ENCODE results near the gene ATP8A1.

DNA sequence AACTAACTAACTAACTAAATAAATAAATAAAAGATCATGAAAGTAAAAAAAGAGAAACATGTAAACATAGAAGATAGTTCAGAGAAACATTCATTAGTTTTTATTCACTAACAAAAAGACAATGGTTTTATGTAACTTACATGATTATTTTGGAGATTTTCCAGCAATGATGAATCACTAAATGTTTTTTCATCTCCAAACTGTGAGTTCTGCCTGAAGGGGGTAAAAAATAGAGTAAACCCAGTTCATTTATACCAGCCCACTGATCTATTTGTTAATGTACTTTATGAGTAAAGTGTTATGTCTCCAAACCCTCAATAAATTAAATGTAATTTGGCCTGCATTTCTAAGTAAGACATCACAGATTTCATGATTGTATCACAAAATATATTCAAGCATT, 101.1 kb downstream of the ATP8A1 start:
- TF ChIP-seq, protein P1, sequence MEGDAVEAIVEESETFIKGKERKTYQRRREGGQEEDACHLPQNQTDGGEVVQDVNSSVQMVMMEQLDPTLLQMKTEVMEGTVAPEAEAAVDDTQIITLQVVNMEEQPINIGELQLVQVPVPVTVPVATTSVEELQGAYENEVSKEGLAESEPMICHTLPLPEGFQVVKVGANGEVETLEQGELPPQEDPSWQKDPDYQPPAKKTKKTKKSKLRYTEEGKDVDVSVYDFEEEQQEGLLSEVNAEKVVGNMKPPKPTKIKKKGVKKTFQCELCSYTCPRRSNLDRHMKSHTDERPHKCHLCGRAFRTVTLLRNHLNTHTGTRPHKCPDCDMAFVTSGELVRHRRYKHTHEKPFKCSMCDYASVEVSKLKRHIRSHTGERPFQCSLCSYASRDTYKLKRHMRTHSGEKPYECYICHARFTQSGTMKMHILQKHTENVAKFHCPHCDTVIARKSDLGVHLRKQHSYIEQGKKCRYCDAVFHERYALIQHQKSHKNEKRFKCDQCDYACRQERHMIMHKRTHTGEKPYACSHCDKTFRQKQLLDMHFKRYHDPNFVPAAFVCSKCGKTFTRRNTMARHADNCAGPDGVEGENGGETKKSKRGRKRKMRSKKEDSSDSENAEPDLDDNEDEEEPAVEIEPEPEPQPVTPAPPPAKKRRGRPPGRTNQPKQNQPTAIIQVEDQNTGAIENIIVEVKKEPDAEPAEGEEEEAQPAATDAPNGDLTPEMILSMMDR (IDR thresholded peaks at IDR 0.05), result no peak
- TF ChIP-seq SIN3A (IDR thresholded peaks at IDR 0.05; ENCODE audit: borderline replicate concordance, insufficient read depth, low read depth, low read length), result no peak
- TF ChIP-seq, protein P2, sequence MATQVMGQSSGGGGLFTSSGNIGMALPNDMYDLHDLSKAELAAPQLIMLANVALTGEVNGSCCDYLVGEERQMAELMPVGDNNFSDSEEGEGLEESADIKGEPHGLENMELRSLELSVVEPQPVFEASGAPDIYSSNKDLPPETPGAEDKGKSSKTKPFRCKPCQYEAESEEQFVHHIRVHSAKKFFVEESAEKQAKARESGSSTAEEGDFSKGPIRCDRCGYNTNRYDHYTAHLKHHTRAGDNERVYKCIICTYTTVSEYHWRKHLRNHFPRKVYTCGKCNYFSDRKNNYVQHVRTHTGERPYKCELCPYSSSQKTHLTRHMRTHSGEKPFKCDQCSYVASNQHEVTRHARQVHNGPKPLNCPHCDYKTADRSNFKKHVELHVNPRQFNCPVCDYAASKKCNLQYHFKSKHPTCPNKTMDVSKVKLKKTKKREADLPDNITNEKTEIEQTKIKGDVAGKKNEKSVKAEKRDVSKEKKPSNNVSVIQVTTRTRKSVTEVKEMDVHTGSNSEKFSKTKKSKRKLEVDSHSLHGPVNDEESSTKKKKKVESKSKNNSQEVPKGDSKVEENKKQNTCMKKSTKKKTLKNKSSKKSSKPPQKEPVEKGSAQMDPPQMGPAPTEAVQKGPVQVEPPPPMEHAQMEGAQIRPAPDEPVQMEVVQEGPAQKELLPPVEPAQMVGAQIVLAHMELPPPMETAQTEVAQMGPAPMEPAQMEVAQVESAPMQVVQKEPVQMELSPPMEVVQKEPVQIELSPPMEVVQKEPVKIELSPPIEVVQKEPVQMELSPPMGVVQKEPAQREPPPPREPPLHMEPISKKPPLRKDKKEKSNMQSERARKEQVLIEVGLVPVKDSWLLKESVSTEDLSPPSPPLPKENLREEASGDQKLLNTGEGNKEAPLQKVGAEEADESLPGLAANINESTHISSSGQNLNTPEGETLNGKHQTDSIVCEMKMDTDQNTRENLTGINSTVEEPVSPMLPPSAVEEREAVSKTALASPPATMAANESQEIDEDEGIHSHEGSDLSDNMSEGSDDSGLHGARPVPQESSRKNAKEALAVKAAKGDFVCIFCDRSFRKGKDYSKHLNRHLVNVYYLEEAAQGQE (IDR thresholded peaks at IDR 0.05; ENCODE audit: insufficient read depth in 1 of 2, low read depth in 2 of 2, low read length in 1 of 2), result no peak
- TF ChIP-seq POLR2AphosphoS5 (IDR thresholded peaks at IDR 0.05; ENCODE audit: low read depth, low read length), result no peak
- TF ChIP-seq TCF7L2 (IDR thresholded peaks at IDR 0.05; ENCODE audit: low read depth, low read length), result no peak
